ENCODE results near the gene IL5RA.

DNA sequence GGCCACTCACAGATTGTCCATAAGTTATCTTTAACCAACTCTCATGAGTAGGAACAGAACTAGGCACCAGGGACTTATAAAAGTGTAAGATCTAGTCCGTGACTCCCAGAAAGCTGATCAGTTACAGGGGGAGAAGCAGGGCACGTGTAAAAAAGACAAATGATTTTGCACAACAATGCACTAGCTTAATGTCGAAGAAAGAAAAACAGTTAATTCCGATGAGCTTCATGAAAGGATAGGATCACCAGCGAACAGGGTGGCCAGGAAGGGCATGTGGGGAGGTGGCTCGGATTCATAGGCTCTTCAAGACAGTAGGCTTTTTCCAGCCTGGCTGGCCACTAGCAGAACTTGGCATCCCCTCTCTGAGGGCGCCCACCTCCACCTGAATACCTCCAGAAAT is 90.0 kb downstream of the IL5RA start:
- TF ChIP-seq, protein P1, sequence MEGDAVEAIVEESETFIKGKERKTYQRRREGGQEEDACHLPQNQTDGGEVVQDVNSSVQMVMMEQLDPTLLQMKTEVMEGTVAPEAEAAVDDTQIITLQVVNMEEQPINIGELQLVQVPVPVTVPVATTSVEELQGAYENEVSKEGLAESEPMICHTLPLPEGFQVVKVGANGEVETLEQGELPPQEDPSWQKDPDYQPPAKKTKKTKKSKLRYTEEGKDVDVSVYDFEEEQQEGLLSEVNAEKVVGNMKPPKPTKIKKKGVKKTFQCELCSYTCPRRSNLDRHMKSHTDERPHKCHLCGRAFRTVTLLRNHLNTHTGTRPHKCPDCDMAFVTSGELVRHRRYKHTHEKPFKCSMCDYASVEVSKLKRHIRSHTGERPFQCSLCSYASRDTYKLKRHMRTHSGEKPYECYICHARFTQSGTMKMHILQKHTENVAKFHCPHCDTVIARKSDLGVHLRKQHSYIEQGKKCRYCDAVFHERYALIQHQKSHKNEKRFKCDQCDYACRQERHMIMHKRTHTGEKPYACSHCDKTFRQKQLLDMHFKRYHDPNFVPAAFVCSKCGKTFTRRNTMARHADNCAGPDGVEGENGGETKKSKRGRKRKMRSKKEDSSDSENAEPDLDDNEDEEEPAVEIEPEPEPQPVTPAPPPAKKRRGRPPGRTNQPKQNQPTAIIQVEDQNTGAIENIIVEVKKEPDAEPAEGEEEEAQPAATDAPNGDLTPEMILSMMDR (IDR thresholded peaks at IDR 0.05): no peak
- no peak for TF ChIP-seq POLR2AphosphoS5 (IDR thresholded peaks at IDR 0.05)
- no peak for TF ChIP-seq EP300 (IDR thresholded peaks at IDR 0.05)
- no peak for TF ChIP-seq POLR2A (IDR thresholded peaks at IDR 0.05)
